SK-N-SH treated with all-trans-retinoic acid at 6 μM for 48 hours (cell line): ENCODE results near the gene MEIS3.

Experiments
- ATAC-seq: fragments of 200-7000 bp; cut with Tn5 transposase; 3 replicates; pipeline ENCODE4 v1.9.1; 2020; ENCODE audit warnings: mild to moderate bottlenecking, moderate library complexity
- ARNTL ChIP-seq: fragments of 450-650 bp; formaldehyde crosslinking; IDR thresholded peaks from 2 replicates; pipeline ENCODE4 v1.5.0; 2020; ENCODE audit warnings: low read depth, mild to moderate bottlenecking, moderate library complexity, borderline replicate concordance
- CREB5 ChIP-seq: fragments of 250-450 bp; sonication (Bioruptor Pico); IDR thresholded peaks from 2 replicates; pipeline ENCODE4 v1.5.1; 2020; ENCODE audit warnings: low read depth, mild to moderate bottlenecking, moderate library complexity
- CSDC2 ChIP-seq: fragments of 250-450 bp; sonication (Bioruptor Pico); IDR thresholded peaks from 2 replicates; pipeline ENCODE4 v1.5.0; 2020; ENCODE audit warnings: mild to moderate bottlenecking, moderate library complexity
- CSRNP3 ChIP-seq: fragments of 250-450 bp; sonication (Bioruptor Pico); IDR thresholded peaks from 2 replicates; pipeline ENCODE4 v1.5.1; 2021; ENCODE audit warnings: mild to moderate bottlenecking, moderate library complexity
- ESRRG ChIP-seq: fragments of 250-450 bp; sonication (Bioruptor Pico); IDR thresholded peaks from 2 replicates; pipeline ENCODE4 v1.6.1; 2021; ENCODE audit warnings: mild to moderate bottlenecking
- OSR1 ChIP-seq: fragments of 250-450 bp; sonication (Bioruptor Pico); IDR thresholded peaks from 2 replicates; pipeline ENCODE4 v1.8.0; 2022; ENCODE audit warnings: moderate library complexity, mild to moderate bottlenecking, inconsistent platforms
- PPARA ChIP-seq: fragments of 250-450 bp; sonication (Bioruptor Pico); IDR thresholded peaks from 2 replicates; pipeline ENCODE4 v1.5.0; 2020; ENCODE audit warnings: mild to moderate bottlenecking, borderline replicate concordance
- RARB ChIP-seq: fragments of 250-450 bp; sonication (Bioruptor Pico); IDR thresholded peaks from 2 replicates; pipeline ENCODE4 v1.8.0; 2021; ENCODE audit warnings: mild to moderate bottlenecking, moderate library complexity
- SNAI2 ChIP-seq: fragments of 250-450 bp; sonication (Bioruptor Pico); IDR thresholded peaks from 2 replicates; pipeline ENCODE4 v1.5.0; 2020; ENCODE audit warnings: mild to moderate bottlenecking, moderate library complexity
- TOX ChIP-seq: fragments of 250-450 bp; sonication (Bioruptor Pico); IDR thresholded peaks from 2 replicates; pipeline ENCODE4 v1.8.0; 2021; ENCODE audit warnings: mild to moderate bottlenecking, moderate library complexity, borderline replicate concordance
- ZC3H10 ChIP-seq: fragments of 250-450 bp; sonication (Bioruptor Pico); IDR thresholded peaks from 2 replicates; pipeline ENCODE4 v1.5.1; 2021; ENCODE audit warnings: mild to moderate bottlenecking, moderate library complexity
- ZFP3 ChIP-seq: fragments of 250-450 bp; sonication (Bioruptor Pico); IDR thresholded peaks from 2 replicates; pipeline ENCODE4 v1.5.0; 2020; ENCODE audit warnings: mild to moderate bottlenecking, moderate library complexity
- ZFP30 ChIP-seq: fragments of 450-650 bp; formaldehyde crosslinking; IDR thresholded peaks from 2 replicates; pipeline ENCODE4 v1.5.0; 2022; ENCODE audit warnings: mild to moderate bottlenecking, moderate library complexity
- ZNF565 ChIP-seq: fragments of 450-650 bp; formaldehyde crosslinking; conservative IDR thresholded peaks from 2 replicates; pipeline ENCODE4 v1.5.0; 2020; ENCODE audit warnings: low read depth, mild to moderate bottlenecking, moderate library complexity
- ZNF70 ChIP-seq: fragments of 450-650 bp; formaldehyde crosslinking; IDR thresholded peaks from 2 replicates; pipeline ENCODE4 v1.5.0; 2020; ENCODE audit warnings: mild to moderate bottlenecking, moderate library complexity
- ZNF8 ChIP-seq: fragments of 450-650 bp; formaldehyde crosslinking; IDR thresholded peaks from 2 replicates; pipeline ENCODE4 v1.5.0; 2020; ENCODE audit warnings: mild to moderate bottlenecking, moderate library complexity
- TF ChIP-seq, protein P1 (sequence below): fragments of 250-450 bp; sonication (Bioruptor Pico); IDR thresholded peaks from 2 replicates; pipeline ENCODE4 v1.5.0; 2020; ENCODE audit warnings: mild to moderate bottlenecking, moderate library complexity

The MEIS3 gene

DNA sequence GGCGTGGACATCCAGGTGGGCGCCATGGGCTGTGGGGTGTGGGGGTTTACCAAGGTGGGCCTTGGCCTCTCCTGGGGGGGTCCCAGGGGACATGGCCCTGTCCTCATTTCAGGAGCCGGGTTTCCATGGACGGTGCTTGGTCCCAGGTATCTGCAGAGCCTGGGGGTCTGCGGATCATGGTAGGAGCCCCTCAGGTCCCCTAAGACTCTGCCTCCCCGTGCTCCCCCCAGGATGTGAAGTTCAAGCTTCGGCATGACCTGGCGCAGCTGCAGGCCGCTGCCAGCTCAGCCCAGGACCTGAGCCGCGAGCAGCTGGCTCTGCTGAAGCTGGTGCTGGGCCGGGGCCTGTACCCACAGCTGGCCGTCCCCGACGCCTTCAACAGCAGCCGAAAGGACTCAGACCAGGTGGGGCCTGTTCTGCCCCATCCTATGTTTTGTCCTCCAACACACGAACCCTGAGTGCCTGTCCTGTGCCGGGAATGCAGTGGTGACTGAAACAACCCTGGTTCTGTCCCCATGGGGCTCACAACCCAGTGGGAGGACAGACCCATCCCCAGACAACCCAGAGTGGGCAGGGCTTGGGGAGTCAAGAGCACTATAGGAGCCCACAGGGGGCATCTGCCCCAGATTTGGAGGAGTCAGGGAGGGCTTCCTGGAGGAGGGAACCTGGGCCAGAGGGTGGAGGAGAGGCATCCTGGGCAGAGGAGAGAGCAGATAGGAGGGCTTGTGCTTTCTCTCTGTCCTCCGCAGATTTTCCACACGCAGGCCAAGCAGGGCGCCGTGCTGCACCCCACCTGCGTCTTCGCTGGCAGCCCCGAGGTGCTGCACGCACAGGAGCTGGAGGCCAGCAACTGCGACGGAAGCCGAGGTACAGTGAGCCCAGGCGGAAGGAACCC lies 43.4 kb downstream of the MEIS3 start (continued):
- TF ChIP-seq RARB (no peak), ZFP30 (CRISPR knock-in tag) (no peak)

- no peak for TF ChIP-seq ZFP30 (CRISPR knock-in tag)
- TF ChIP-seq ZFP3 (CRISPR knock-in tag): no peak
- no peak for TF ChIP-seq CSRNP3
- TF ChIP-seq ESRRG (CRISPR knock-in tag): no peak
- no peak for TF ChIP-seq ZNF565 (CRISPR knock-in tag)
- no peak for TF ChIP-seq CSDC2 (CRISPR knock-in tag)
- TF ChIP-seq ARNTL (CRISPR knock-in tag): no peak
- no peak for TF ChIP-seq SNAI2 (CRISPR knock-in tag)
Measured at GRCh38 chr19:47374876-47375693, 44.2 kb downstream of the MEIS3 start.

GRCh38 chr19:47373246-47374240 lies 45.8 kb downstream of the MEIS3 start:
- ATAC-seq: no peak

More at GRCh38 chr19:47374876-47375693, 44.2 kb downstream of the MEIS3 start:
- no peak for ATAC-seq

GRCh38 chr19:47372603-47373002 lies 46.7 kb downstream of the MEIS3 start:
- no peak for ATAC-seq
- no peak for TF ChIP-seq TOX (CRISPR knock-in tag)
- TF ChIP-seq, protein P1, sequence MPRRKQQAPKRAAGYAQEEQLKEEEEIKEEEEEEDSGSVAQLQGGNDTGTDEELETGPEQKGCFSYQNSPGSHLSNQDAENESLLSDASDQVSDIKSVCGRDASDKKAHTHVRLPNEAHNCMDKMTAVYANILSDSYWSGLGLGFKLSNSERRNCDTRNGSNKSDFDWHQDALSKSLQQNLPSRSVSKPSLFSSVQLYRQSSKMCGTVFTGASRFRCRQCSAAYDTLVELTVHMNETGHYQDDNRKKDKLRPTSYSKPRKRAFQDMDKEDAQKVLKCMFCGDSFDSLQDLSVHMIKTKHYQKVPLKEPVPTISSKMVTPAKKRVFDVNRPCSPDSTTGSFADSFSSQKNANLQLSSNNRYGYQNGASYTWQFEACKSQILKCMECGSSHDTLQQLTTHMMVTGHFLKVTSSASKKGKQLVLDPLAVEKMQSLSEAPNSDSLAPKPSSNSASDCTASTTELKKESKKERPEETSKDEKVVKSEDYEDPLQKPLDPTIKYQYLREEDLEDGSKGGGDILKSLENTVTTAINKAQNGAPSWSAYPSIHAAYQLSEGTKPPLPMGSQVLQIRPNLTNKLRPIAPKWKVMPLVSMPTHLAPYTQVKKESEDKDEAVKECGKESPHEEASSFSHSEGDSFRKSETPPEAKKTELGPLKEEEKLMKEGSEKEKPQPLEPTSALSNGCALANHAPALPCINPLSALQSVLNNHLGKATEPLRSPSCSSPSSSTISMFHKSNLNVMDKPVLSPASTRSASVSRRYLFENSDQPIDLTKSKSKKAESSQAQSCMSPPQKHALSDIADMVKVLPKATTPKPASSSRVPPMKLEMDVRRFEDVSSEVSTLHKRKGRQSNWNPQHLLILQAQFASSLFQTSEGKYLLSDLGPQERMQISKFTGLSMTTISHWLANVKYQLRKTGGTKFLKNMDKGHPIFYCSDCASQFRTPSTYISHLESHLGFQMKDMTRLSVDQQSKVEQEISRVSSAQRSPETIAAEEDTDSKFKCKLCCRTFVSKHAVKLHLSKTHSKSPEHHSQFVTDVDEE (CRISPR knock-in tag): no peak
- no peak for TF ChIP-seq CREB5 (CRISPR knock-in tag)
- TF ChIP-seq SNAI2 (CRISPR knock-in tag): no peak
- no peak for TF ChIP-seq OSR1 (CRISPR knock-in tag)
- no peak for TF ChIP-seq ZNF70 (CRISPR knock-in tag)

More at GRCh38 chr19:47373246-47374240, 45.8 kb downstream of the MEIS3 start:
- TF ChIP-seq CSDC2 (CRISPR knock-in tag): no peak
- no peak for TF ChIP-seq ARNTL (CRISPR knock-in tag)
- TF ChIP-seq ZC3H10: no peak
- TF ChIP-seq ZFP30 (CRISPR knock-in tag): no peak
- TF ChIP-seq CREB5 (CRISPR knock-in tag): no peak
- no peak for TF ChIP-seq OSR1 (CRISPR knock-in tag)
- no peak for TF ChIP-seq ZNF8 (CRISPR knock-in tag)
- TF ChIP-seq PPARA (CRISPR knock-in tag): no peak
- TF ChIP-seq ZNF565 (CRISPR knock-in tag): no peak
- no peak for TF ChIP-seq ESRRG (CRISPR knock-in tag)
